Nephron (organoid): ENCODE data around the gene ACADL.

Source experiments
- H3K27ac Mint-ChIP-seq, 3 experiments: 2 replicates each; pipeline ENCODE4 v1.8.0; 2020; ENCODE audit warnings: mixed read lengths in 3 of 3, mild to moderate bottlenecking in 2 of 3, moderate library complexity in 1 of 3
- H3K27me3 Mint-ChIP-seq: 2 replicates; pipeline ENCODE4 v1.8.0; 2021; ENCODE audit warnings: low read depth, mild to moderate bottlenecking, moderate library complexity, mixed read lengths
- H3K36me3 Mint-ChIP-seq: 2 replicates; pipeline ENCODE4 v1.8.0; 2020; ENCODE audit warnings: low read depth, mixed read lengths
- H3K4me1 Mint-ChIP-seq: 2 replicates; pipeline ENCODE4 v1.8.0; 2020; ENCODE audit warnings: mixed read lengths
- H3K4me3 Mint-ChIP-seq, 3 experiments: 2 replicates each; pipeline ENCODE4 v1.8.0; 2020; ENCODE audit warnings: mild to moderate bottlenecking in 3 of 3, mixed read lengths in 3 of 3, moderate library complexity in 2 of 3
- H3K9me3 Mint-ChIP-seq: 2 replicates; pipeline ENCODE4 v1.8.0; 2020; ENCODE audit warnings: mixed read lengths
- CTCF ChIP-seq, 3 experiments: fragments of 200-600 bp; sonication (generic); IDR thresholded peaks; one replicate each; pipeline ENCODE4 v1.5.0; 2021; ENCODE audit warnings: antibody characterized with exemption in 3 of 3; ENCODE audit not compliant: unreplicated experiment in 3 of 3

The ACADL gene

GRCh38 chr2:210199186-210199765 lies 26.0 kb downstream of the ACADL start:
- Mint-ChIP-seq H3K4me3 (no peak overlapping the region), H3K27ac (no peak overlapping the region), H3K9me3 (no peaks in the 10 kb centered on the region), H3K4me1 (peaks cover 11% of the 10 kb centered on the region), H3K27me3 (peaks cover 34% of the 10 kb centered on the region), H3K36me3 (no peaks in the 10 kb centered on the region)
- peak; percentile 65 to 79 (median 70) for TF ChIP-seq CTCF (IDR thresholded peaks at IDR 0.05; ENCODE audit: unreplicated experiment in 3 of 3)

- H3K36me3 Mint-ChIP-seq, result no peaks in the 10 kb centered on the region
- H3K27me3 Mint-ChIP-seq, result peaks cover 34% of the 10 kb centered on the region
- H3K4me3 Mint-ChIP-seq, result no peak overlapping the region
- TF ChIP-seq CTCF (IDR thresholded peaks at IDR 0.05; ENCODE audit: unreplicated experiment in 3 of 3), result no peak
- no peaks in the 10 kb centered on the region for H3K9me3 Mint-ChIP-seq
- H3K4me1 Mint-ChIP-seq, result peaks cover 11% of the 10 kb centered on the region
- peak overlapping the region; percentile 29 to 72 (median 67) for H3K27ac Mint-ChIP-seq
These were observed 26.9 kb downstream of the ACADL start for GRCh38 chr2:210198326-210198725.

GRCh38 chr2:210197720-210198119 lies 27.5 kb downstream of the ACADL start:
- Mint-ChIP-seq H3K27ac (peak overlapping the region; percentile 10 to 72 (median 67)), H3K4me3 (no peak overlapping the region), H3K36me3 (no peaks in the 10 kb centered on the region), H3K27me3 (peaks cover 29% of the 10 kb centered on the region), H3K9me3 (no peaks in the 10 kb centered on the region), H3K4me1 (peaks cover 11% of the 10 kb centered on the region)
- TF ChIP-seq CTCF (IDR thresholded peaks at IDR 0.05; ENCODE audit: unreplicated experiment in 3 of 3), result no peak

GRCh38 chr2:210195101-210195852 lies 30.0 kb downstream of the ACADL start:
- Mint-ChIP-seq H3K27ac (peak overlapping the region; percentile 24 to 72 (median 62)), H3K36me3 (no peaks in the 10 kb centered on the region), H3K27me3 (peaks cover 15% of the 10 kb centered on the region), H3K4me3 (peak overlapping the region; percentile 67 to 77 (median 71)), H3K9me3 (no peaks in the 10 kb centered on the region), H3K4me1 (peaks cover 11% of the 10 kb centered on the region)
- TF ChIP-seq CTCF (IDR thresholded peaks at IDR 0.05; ENCODE audit: unreplicated experiment in 3 of 3), result peak; percentile 71 to 85 (median 79)

GRCh38 chr2:210190345-210190744 lies 34.9 kb downstream of the ACADL start:
- Mint-ChIP-seq H3K27ac (peak overlapping the region; percentile 88 to 97 (median 95)), H3K9me3 (peaks cover 12% of the 10 kb centered on the region), H3K36me3 (peaks cover 10% of the 10 kb centered on the region), H3K27me3 (no peaks in the 10 kb centered on the region), H3K4me1 (peaks cover 5% of the 10 kb centered on the region), H3K4me3 (peak overlapping the region in 2 of 3 experiments; percentile 30 to 50)
- TF ChIP-seq CTCF (IDR thresholded peaks at IDR 0.05; ENCODE audit: unreplicated experiment in 3 of 3), result no peak
